GDM1 (cell line): ENCODE measurements around the gene SPTBN5.
A peak's percentile ranks its signal among the peaks of the same experiment; 100 is the strongest.

Experiments used
- DNase-seq: peaks from one replicate; lab custom pipeline; 2025; lab: John Stamatoyannopoulos, UW

Gene SPTBN5

DNA sequence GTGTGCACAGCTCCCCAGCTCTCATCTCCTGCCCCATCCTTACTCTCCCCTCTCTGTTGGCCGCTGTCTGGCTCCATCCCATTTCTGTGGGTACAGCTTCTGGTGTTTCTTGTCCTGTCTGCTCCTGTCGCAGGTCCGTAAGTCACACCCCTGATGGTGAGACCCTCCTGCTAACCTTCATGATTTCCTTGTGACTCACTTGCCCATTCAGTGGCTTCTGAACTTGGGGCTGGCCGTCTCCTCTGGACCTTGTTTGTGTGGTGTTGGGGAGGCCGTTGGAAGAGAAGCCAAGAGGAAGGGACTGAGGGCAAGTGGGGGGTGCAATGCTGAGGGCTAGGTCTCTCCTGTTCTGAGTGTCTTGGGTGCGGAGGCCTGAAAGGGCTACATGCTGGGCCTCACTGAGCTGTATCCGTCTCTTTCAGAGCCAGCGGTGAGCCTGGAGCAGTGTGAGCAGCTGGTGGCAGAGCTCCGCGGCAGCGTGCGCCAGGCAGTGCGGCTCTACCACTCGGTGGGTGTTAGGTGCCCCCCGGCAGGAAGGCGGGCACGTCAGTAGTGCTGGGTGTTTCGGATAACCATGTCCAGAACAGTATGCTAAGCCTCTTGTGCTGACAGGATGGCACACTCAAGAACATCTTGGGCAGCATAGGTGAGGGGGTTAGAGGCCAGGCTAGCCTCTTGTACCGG, 69.6 kb downstream of the SPTBN5 start:
- DNase-seq: no peak

DNA sequence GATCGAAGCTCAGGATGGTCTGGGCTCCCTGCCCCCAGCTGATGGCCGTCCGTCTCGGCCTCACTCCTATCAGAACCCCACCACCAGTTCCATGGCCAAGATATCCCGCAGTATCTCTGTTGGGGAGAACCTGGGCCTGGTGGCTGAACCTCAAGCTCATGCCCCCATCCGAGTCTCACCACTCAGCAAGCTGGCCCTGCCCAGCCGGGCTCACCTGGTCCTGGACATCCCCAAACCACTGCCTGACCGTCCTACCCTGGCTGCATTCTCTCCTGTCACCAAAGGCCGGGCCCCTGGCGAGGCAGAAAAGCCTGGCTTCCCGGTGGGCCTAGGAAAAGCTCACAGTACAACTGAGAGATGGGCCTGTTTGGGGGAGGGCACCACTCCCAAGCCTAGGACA, 70.4 kb downstream of the SPTBN5 start:
- DNase-seq: no peak

DNA sequence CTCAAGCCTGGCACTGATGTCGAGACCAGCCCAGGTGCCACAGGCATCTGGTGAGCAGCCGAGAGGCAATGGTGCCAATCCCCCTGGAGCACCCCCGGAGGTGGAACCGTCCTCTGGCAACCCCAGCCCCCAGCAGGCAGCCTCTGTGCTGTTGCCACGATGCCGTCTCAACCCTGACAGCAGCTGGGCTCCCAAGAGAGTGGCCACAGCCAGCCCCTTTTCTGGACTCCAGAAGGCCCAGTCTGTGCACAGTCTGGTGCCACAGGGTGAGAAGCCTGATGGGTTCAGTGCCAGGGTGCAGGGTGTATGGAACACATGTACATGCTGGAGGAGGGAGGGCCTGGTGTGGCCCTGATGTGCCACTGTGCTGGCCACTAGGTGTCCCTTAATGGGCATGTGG, 70.9 kb downstream of the SPTBN5 start:
- no peak for DNase-seq

DNA sequence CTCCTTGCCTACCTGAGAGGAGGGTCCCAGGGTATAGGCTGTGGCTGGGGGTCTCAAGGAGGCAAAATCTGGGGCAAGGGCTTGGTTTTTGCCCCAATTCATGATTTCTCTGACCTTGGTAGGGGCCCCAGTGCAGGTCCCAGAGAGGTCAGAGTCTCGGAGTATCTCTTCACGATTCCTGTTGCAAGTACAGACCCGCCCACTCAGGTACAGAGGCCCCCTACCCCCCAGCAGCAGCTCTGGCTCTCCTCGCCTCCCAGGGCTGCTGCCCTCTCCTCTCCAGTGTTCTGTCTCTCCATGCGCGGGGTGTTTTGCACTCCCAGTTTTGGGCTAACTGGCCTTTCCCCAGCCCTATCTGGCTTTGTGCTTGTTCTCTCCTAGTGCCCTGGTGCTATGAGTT, 71.4 kb downstream of the SPTBN5 start:
- no peak for DNase-seq

DNA sequence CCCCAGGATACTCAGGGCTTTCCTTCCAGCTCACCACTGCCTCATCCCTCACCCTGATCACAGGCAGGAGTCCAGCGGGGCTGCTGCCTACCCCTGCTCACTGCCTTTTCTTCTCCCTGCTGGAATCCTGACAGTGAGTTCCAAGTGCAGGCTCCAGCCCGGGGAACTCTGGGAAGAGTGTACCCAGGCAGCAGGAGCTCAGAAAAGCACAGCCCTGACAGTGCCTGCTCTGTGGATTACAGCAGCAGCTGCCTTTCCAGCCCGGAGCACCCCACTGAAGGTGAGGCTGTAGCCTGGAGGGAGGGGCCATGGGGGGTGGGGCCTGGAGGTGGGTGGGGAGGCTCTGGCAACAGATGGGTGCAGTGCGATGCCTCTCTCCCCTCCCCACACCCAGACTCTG, 72.0 kb downstream of the SPTBN5 start:
- DNase-seq: no peak

DNA sequence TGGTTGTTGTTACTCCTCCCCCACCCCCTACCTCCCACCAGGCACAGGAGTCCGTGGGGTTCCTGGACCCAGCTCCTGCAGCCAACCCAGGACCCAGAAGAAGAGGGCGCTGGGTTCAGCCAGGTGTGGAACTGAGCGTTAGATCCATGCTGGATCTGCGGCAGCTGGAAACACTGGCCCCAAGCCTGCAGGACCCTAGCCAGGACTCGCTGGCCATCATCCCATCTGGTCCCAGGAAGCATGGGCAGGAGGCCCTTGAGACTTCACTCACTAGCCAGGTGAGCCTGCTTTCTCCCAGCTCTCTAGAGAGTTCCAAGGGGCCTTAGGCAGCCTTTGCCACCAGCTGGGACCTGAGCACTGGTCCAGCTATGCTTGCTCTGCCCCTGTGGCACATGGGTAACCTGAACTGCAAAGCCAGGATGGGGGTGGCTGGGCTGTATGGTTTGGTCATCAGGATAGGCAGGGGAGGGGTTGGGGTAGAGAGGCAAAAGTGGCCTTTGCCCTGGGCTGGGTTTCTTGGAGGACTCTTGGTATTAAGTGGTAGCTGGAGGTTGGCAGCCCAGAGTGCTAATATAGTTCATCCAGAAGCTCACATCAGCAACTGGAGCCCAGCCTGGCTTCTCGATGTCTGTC, 72.9 kb downstream of the SPTBN5 start:
- no peak for DNase-seq

DNA sequence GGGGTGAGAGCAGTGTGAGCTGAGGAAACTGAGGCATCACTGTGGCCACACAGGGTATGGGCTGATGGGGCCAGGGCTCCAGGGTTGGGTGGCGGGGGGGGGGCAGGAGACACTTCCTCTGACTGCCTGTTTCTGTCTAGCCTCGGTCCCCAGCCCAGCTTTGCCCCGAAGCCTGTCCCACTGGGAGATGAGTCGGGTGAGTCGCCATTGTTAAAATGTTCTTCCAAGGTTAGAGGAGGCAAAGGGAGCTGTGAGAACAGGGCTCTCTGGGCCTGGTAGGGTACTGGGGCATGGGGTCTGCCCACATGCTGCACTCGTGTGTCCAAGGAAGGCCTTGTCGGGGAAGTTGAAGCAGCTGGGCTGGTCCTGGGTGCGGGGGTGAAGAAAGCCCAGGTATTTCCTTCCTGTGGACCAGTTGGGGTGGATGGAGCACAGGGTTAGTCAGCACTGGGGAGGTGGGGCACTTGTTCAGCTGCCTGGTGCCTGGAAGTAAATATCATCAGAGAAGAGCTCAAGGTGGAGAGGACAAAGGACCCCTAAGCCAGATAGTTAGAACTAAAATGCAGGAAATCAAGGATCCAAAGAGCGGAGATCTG, 74.3 kb downstream of the SPTBN5 start:
- DNase-seq: no peak

DNA sequence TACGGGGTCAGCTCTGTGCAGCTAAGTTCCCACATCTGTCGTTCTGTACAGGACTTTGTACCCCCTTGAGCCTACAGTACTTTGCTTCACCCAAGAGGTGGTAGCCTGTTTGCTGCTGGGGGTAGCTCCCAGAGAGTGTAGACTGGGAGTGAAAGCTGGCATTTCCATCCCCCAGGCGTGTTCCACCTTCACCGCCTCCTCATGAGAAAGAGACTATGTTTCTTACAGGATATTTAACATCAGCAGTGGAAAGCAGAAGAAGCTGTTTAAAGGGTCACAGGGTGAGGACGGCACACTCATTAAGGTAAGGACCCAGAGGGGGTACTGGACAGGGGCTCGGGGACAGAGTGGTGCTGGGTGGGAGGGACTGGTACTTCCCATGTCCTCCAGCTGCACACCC, 76.1 kb downstream of the SPTBN5 start:
- DNase-seq: no peak

DNA sequence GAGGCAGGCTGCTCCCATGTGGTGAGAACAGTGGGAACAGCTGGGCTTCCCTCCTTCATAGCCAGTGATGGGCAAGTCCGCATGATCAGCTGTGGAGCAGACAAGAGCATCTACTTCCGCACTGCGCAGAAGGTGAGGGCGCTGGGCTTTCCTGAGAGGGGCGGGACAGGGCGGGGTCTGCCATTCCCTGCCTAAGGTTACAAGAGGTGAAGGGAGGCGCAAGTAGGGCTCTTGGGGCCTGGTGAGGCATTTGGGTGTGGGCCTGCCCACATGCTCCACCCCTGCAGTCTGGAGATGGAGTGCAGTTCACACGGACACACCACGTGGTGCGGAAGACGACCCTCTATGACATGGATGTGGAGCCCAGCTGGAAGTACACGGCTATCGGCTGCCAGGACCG, 76.5 kb downstream of the SPTBN5 start:
- DNase-seq: no peak

DNA sequence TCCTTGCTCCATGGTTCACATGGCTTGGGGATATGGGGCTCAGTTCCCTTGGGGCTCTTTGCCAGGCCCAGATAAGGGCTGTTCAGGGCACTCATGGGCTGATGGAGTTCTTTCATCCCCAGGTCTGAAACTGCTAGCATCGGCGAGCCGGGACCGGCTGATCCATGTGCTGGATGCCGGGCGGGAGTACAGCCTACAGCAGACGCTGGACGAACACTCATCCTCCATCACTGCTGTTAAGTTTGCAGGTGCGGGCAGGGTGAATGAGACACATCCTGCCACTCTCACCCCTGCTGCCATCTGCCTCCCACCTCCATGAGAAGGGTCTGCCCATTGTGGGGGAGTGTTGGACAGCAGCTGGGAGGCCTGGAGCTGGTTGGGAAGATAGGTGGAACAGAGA, 77.1 kb downstream of the SPTBN5 start:
- DNase-seq: no peak

DNA sequence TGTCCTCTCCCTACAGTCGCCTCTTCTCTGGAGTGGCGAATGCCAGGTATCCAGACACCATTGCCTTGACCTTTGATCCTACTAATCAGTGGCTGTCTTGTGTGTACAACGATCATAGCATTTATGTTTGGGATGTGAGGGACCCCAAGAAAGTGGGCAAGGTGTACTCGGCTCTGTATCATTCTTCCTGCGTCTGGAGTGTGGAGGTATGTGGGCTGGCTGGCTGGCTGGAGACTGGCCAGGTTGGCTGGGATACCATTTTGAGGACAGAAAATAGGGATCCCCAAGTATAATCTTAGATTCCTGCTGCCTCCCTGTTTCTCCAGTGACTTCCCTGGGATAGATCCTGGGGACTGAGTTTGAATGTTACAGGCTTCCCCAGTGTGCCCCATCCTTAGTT, 79.3 kb downstream of the SPTBN5 start:
- no peak for DNase-seq

DNA sequence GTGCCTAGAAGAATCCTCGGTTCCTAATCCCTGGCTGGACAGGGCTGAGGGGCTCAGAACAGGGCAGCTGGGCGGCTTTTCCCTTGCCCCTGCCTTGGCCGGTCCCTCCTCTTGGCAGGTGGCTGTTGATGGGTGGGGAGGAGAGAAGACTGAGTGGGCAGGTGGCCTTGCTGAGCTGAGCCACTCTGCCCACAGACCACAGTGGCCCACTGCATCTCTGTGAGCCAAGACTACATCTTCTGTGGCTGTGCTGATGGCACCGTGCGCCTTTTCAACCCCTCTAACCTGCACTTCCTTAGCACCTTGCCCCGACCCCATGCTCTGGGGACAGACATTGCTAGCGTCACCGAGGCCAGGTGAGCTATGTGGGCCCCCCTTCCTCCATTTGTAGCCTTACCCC, 80.4 kb downstream of the SPTBN5 start:
- DNase-seq: no peak

DNA sequence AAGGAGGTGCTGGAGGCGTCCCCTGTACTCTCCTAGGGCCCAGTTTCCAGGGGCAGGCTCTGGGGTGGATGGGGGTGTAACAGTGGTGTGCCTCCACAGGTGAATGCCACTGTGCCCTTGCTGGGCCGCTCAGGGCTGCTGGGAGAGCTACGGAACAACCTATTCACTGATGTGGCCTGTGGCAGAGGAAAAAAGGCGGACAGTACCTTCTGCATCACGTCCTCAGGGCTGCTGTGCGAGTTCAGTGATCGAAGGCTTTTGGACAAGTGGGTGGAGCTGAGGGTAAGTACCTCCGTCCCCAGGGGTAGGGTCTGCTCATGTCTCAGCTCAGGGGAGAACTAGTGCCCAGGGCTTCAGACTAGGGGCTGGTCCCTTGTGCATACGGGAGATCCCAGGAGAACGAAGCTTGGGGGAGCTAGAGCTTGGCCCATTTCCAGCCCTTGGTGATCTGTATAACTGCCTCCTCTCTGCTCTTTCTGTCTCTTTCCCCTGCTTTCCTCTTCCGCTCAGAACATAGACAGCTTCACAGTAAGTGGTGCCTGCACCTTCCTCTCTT, 81.0 kb downstream of the SPTBN5 start:
- no peak for DNase-seq

DNA sequence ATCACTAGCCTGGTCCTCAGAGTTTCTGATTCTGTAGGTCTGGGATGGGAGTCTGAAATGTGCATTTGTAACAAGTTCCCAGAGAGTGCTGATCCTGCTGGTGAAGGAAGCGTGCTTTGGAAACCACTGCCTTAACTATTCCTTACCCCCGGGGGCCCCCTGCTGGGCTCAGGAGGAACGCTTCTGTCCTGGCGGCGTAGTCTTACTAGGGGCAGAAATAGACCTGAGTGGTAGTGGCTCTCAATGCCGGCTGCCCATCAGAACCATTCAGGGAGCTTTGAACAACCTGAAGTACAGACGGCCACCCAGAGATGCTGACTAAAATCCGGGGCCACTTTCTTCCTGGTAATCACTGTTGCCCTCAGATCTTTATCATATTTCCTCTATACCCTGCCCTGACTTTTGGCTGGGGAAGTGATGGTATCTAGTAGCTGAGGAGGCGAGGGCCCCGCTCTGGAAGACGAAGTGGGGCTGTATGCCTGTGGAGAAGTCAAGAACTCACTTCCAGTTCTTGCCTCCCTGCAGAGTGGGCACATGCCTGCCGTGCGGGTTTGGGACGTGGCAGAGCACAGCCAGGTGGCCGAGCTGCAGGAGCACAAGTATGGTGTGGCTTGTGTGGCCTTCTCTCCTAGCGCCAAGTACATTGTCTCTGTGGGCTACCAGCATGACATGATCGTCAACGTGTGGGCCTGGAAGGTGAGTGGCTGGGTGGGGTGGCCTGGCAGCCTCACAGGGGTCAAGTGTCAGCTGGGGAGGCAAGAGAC, 82.2 kb downstream of the SPTBN5 start:
- peak; percentile 54 for DNase-seq

DNA sequence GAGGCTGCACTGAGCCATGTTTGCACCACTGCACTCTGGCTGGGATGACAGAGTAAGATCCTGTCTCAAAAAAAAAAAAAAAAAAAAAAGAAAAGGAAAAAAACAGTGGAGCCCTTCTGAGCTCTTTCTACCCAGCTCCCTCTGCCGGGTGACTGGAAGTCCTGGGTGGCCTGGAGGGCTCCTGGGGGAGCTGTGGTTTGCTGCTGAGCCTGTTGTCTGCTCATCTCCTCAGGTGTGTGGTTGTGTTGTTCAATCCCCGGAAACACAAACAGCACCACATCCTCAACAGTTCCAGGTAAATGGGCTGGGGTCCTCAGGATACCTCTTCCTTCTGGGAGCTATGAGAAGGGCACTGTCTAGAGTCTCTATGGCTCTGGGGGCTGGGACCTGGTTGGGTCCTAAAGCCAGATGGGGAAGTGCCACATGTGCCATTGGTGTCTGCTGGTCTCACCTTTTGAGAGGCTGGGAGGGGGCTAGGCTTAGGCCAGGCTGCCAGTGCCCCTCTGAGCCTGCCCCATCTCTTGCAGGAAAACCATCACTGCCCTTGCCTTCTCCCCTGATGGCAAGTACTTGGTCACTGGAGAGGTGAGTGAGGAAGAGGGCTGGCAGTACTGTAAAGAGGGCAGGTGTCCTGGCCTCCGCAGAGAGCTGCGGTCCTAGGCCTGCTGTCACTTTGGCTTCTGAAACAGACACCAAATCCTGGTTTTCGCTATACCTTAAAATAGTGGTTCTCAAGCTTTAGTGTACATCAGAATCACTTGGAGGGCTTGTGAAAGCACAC, 83.0 kb downstream of the SPTBN5 start:
- no peak for DNase-seq

DNA sequence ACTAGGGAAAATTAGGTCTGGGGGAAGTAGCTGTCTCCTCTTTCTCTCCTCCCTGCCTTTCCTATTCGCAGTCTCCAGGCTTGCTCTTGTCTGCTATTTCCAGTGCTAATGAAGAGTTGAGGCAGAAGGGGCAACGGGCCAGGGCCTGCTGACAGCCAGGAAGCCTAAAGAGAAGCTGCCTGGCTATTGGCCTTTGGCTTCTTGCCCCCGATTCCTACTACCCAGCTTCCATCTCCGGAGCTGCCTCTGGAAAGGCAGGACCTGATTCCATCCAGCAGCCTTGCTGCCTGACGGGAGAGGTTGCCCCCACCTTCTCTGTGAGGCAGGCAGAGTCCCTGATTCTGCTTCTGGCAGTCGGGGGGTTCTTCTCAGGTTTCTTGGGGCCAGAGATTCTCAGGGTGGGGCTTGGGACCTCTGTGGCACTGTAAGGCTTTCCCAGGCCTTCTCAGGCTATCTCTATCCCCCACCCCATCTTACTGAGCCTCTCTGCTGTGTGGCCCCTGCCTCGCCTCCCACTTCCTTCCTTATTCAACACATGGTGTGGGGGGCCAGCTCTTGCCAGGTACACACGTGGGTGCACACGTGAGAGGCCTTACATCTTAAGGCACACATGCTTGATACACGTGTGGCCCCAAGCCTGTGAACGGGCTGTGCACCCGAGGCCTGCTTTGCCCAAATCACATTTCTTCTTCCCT, 84.2 kb downstream of the SPTBN5 start:
- no peak for DNase-seq

DNA sequence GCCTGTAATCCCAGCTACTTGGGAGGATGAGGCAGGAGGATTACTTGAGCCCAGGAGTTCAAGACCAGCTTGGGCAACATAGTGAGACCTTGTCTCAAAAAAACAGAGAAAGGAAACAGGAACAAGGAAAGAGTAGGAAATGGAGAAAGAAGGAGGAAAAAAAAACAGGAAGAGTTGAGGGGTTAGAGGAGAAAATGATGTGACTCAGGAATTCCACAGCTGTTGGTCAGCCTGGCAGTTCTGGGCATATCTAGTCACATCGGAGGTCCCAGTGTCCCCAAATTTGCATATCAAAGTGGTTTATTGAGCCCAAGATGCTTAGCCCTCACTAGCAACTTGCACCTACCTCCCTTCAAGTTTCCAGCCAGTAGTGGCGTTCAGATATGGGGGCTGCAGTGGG, 84.7 kb downstream of the SPTBN5 start:
- no peak for DNase-seq

DNA sequence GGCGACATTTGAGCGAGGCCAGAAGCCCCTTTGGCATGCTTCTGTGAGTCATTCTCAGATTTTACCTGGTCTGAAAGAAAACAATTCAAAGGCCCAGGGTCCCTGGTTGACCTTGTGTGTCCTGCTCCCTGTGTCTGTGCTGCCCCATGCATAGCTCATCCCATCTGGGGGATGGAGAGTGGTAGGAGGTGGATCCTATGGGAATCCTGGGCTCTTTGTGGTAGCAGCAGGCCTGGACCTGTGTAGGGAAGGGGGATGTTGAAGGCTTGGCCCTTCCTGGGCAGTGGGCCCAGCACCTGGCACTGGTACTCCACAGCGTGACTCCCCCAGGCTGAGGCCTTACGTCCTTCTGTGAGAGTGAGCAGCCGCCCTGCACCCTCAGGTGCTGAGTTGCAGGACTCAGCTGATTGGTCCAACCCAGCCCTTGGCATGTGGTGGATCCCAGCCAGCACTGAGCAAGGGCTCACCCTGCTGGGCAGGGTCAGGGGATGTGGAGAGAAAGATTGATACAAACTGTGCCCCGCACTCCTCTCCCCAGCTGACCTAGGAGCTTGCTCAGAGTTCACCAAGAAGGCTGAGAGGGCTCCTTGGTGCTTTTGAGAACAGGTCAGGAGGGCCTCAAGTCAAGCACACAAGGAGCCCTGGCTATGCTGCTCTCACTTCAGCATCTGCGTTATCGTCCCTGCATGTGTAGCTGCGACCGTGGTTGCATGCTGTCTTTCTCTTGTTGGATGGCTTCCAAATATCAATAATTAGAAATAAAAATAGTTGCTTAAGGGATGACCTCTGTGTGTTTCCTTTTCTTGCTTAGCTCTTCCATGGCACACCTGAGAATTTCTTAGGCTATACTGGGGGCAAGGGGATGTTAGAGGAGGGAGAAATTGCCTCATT, 87.3 kb downstream of the SPTBN5 start:
- no peak for DNase-seq

DNA sequence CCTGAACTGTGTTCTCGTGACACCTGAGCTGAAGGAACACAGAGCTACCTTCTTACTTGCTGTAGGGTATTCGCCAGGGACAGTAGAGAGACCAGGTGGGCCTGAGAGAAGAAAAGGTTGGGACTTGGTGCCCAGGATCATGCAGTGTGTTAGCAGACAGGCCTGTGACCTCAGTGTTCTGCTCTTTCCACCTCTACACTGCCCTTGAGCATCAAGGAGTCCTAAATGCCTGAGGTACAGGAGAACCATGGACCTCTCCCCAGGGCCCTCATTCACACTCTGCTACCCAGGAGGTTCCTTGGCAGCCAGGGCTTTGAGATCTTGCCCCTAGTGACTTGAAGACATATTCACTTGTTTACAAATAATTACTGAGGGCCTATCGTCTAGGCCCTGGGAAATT, 88.1 kb downstream of the SPTBN5 start:
- DNase-seq: no peak
